GM19463 (cell line): ENCODE results near the gene MYOZ2.

Source experiments
- ATAC-seq: cut with Tn5 transposase; IDR thresholded peaks from one replicate; pipeline ENCODE4 v1.9.1; 2021; ENCODE audit warnings: mild to moderate bottlenecking, moderate library complexity; ENCODE audit not compliant: unreplicated experiment

MYOZ2 gene

GRCh38 chr4:119135721-119136121, at the start of gene MYOZ2:
Gene MYOZ2 (plus strand): TSS chr4:119135832. CDS start chr4:119136526, 694 bp downstream.
- ATAC-seq, result no peak

GRCh38 chr4:119087121-119087520, 48.5 kb upstream of the MYOZ2 start:
- ATAC-seq, result no peak

GRCh38 chr4:119087656-119088055, 48.0 kb upstream of the MYOZ2 start:
- no peak for ATAC-seq

GRCh38 chr4:119093042-119093827, 42.4 kb upstream of the MYOZ2 start:
- no peak for ATAC-seq

GRCh38 chr4:119097282-119097900, 38.2 kb upstream of the MYOZ2 start:
- no peak for ATAC-seq

GRCh38 chr4:119098306-119098705, 37.3 kb upstream of the MYOZ2 start:
- no peak for ATAC-seq

GRCh38 chr4:119099227-119099810, 36.3 kb upstream of the MYOZ2 start:
- no peak for ATAC-seq

- ATAC-seq, result no peak
Observed at GRCh38 chr4:119100655-119101054, 35.0 kb upstream of the MYOZ2 start.

- no peak for ATAC-seq
Observed at GRCh38 chr4:119103263-119103662, 32.4 kb upstream of the MYOZ2 start.

- ATAC-seq, result no peak
Observed at GRCh38 chr4:119104644-119105273, 30.9 kb upstream of the MYOZ2 start.

GRCh38 chr4:119105605-119106004, 30.0 kb upstream of the MYOZ2 start:
- no peak for ATAC-seq

- no peak for ATAC-seq
Observed at GRCh38 chr4:119106036-119107000, 29.3 kb upstream of the MYOZ2 start.

- ATAC-seq, result no peak
Observed at GRCh38 chr4:119110121-119110520, 25.5 kb upstream of the MYOZ2 start.

GRCh38 chr4:119111296-119111695, 24.3 kb upstream of the MYOZ2 start:
- no peak for ATAC-seq

- ATAC-seq, result no peak
Observed at GRCh38 chr4:119113033-119113655, 22.5 kb upstream of the MYOZ2 start.

GRCh38 chr4:119116021-119116420, 19.6 kb upstream of the MYOZ2 start:
- ATAC-seq, result no peak

- no peak for ATAC-seq
Observed at GRCh38 chr4:119116925-119117900, 18.4 kb upstream of the MYOZ2 start.

- no peak for ATAC-seq
Observed at GRCh38 chr4:119118397-119118796, 17.2 kb upstream of the MYOZ2 start.

GRCh38 chr4:119124352-119124751, 11.3 kb upstream of the MYOZ2 start:
- ATAC-seq, result no peak
